ENCODE data around the gene NIFK. TPM values are rescaled to one million over a fixed set of nuclear protein-coding genes. Genes with fewer than 3 reads are reported as not detected.
"Not testable (repeated sequence)": the region's sequence is repeated elsewhere in the genome, so short reads cannot be mapped to it uniquely, and the experiment has no call there.

The NIFK gene
- total RNA-seq, 2 donors from 2014 or later = 57.7 to 66.6 TPM

DNA sequence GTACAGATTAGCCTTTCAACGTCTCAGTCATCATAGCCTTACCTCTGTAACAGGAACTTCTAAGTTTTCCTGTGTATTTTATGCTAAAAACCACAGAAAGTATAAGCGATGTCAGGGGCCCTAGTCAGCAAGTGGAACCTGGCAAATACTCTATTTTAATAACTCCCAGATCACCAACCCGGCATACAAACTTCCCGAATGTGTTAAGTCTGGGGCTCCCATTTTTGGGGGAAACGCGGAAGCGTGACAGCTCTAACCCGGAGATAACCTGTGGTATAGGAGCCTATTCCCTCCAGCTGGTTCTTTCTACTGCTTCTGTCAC lies 574 bp downstream of the NIFK start:
- H3K9me3 ChIP-seq = no peaks in the 10 kb centered on the region
- intact Hi-C loops (cut with DNase I) = loop anchor here (5.0 kb wide), 1 partner anchor 209 kb away; no protein-coding TSS in a partner anchor
- no peak for DNase-seq (ENCODE audit: low spot score)
- under 1% methylated on average over 8 of the region's 8 CpGs for WGBS
- no peaks in the 10 kb centered on the region for H3K4me1 ChIP-seq (replicated peaks)
- H3K4me3 ChIP-seq = peak overlapping the region; percentile 61 to 72
- TF ChIP-seq, protein P1, sequence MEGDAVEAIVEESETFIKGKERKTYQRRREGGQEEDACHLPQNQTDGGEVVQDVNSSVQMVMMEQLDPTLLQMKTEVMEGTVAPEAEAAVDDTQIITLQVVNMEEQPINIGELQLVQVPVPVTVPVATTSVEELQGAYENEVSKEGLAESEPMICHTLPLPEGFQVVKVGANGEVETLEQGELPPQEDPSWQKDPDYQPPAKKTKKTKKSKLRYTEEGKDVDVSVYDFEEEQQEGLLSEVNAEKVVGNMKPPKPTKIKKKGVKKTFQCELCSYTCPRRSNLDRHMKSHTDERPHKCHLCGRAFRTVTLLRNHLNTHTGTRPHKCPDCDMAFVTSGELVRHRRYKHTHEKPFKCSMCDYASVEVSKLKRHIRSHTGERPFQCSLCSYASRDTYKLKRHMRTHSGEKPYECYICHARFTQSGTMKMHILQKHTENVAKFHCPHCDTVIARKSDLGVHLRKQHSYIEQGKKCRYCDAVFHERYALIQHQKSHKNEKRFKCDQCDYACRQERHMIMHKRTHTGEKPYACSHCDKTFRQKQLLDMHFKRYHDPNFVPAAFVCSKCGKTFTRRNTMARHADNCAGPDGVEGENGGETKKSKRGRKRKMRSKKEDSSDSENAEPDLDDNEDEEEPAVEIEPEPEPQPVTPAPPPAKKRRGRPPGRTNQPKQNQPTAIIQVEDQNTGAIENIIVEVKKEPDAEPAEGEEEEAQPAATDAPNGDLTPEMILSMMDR (IDR thresholded peaks at IDR 0.05) = no peak
- no peak for TF ChIP-seq POLR2AphosphoS5 (IDR thresholded peaks at IDR 0.05)
- no peak for TF ChIP-seq POLR2A (IDR thresholded peaks at IDR 0.05)
- no peaks in the 10 kb centered on the region for H3K27me3 ChIP-seq (replicated peaks; ENCODE audit: insufficient read depth)
- H3K27ac ChIP-seq = peak overlapping the region; percentile 53 to 60
- peaks cover 0 to 8% of the 10 kb centered on the region in 2 donors for H3K36me3 ChIP-seq

DNA sequence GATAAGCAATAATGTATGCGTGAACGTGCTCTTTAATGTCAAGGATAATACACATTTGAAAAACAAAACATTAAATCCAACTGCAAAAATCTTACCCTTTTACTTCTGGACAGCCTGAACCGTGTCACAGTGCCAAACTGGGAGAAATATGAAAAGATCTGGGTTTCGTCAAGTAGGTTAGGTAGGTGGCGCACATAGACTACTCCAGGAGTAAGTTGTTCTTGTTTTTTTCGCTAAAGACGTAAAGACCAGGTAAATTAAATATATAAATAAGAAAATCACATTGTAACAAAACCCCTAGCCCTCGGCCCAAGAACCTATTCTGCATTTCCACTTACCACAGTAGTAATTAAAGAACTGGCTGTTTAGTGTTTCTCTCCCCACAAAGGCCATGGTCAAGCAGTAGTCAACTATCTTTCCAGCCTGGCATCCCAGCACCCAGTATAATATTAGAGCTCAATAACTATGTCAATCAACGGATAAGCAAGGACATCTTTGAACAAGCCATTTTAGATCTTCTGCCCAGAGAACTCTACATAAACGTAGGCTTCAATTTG lies 1.1 kb downstream of the NIFK start:
- Histone ChIP-seq H3K9me3 (no peaks in the 10 kb centered on the region), H3K4me1 (replicated peaks) (no peaks in the 10 kb centered on the region), H3K27me3 (replicated peaks; ENCODE audit: insufficient read depth) (no peaks in the 10 kb centered on the region), H3K4me3 (peak overlapping the region; percentile 61 to 72), H3K27ac (peak overlapping the region; percentile 53 to 60), H3K36me3 (peaks cover 0 to 12% of the 10 kb centered on the region in 2 donors)
- 16% methylated on average over 10 of the region's 10 CpGs for WGBS
- no peak for TF ChIP-seq POLR2AphosphoS5 (IDR thresholded peaks at IDR 0.05)
- TF ChIP-seq, protein P1 (IDR thresholded peaks at IDR 0.05) = no peak
- TF ChIP-seq POLR2A (IDR thresholded peaks at IDR 0.05) = no peak
- intact Hi-C loops (cut with DNase I) = loop anchor here (5.0 kb wide), 1 partner anchor 208 kb away; no protein-coding TSS in a partner anchor
- no peak for DNase-seq (ENCODE audit: low spot score)

DNA sequence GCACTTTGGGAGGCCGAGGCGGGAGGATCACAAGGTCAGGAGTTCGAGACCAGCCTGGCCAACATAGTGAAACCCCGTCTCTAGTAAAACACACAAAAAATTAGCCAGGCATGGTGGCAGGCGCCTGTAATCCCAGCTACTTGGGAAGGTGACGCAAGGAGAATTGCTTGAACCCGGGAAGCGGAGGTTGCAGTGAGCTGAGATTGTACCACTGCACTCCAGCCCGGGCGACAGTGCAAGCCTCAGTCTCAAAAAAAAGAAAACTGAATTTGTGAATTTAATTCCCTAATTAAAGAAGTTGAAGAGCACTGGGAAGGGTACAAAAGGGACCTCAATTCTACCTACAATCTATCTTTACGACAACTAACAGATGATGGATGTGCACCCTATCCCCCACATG lies 2.1 kb downstream of the NIFK start:
- intact Hi-C loops (cut with DNase I); DNase-seq (ENCODE audit: low spot score); H3K4me1 ChIP-seq (replicated peaks); H3K27ac ChIP-seq; H3K4me3 ChIP-seq; H3K9me3 ChIP-seq; H3K27me3 ChIP-seq (replicated peaks; ENCODE audit: insufficient read depth): not testable (repeated sequence)
- WGBS = 91% methylated on average over 11 of the region's 11 CpGs
- H3K36me3 ChIP-seq = peaks cover 5 to 12% of the 10 kb centered on the region in 2 donors

DNA sequence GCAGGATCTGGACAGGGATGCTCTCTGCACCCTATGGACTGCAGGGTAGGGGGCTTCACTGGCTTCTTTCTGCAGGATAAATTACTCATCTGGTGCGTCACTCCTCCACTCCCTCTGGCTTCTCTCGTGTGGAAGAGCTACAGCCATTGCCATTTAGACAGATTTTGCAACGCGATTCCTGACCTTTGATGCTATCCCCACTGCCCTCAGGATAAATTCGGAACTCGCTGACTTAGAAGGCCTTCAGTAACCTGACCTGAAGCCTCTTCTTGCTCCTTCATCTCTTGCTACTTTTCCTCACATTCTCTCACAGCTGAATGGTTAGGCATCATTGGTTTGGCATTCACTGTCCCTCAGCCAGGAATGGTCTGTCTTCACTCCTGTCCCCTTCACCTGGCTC lies 5.3 kb downstream of the NIFK start:
- no peaks in the 10 kb centered on the region for H3K4me1 ChIP-seq (replicated peaks)
- 91% methylated on average over 6 of the region's 6 CpGs for WGBS
- no peak overlapping the region for H3K4me3 ChIP-seq
- no peak for DNase-seq (ENCODE audit: low spot score)
- H3K27ac ChIP-seq = no peak overlapping the region
- no peaks in the 10 kb centered on the region for H3K9me3 ChIP-seq
- no peaks in the 10 kb centered on the region for H3K27me3 ChIP-seq (replicated peaks; ENCODE audit: insufficient read depth)
- H3K36me3 ChIP-seq = peaks cover 7 to 12% of the 10 kb centered on the region in 2 donors
- intact Hi-C loops (cut with DNase I) = no loop called here
- TF ChIP-seq POLR2AphosphoS5 (IDR thresholded peaks at IDR 0.05) (no peak), POLR2A (IDR thresholded peaks at IDR 0.05) (no peak)
- TF ChIP-seq, protein P1 (IDR thresholded peaks at IDR 0.05) = no peak

DNA sequence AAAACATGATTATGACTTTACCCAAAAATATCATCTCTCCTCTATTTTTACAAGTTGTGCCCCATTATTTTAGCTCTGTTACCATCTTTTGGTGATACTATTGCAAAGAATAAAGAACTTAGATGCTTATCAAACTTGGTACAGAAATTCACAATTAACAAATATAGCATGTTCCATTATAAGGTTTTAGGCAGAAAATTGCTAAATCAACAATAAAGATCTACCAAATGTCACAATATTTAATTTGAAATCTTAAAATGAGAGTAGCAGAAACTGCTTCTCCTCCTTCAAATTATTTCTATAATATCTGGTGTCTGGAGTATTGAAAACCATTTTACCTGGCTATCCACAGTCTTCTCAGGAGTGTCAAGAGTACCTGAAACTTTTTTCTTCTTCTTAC lies 8.7 kb downstream of the NIFK start:
- intact Hi-C loops (cut with DNase I) = no loop called here
- H3K9me3 ChIP-seq = no peaks in the 10 kb centered on the region
- no peak for DNase-seq (ENCODE audit: low spot score)
- TF ChIP-seq POLR2AphosphoS5 (IDR thresholded peaks at IDR 0.05) (no peak), POLR2A (IDR thresholded peaks at IDR 0.05) (no peak)
- TF ChIP-seq, protein P1 (IDR thresholded peaks at IDR 0.05) = no peak
- H3K27me3 ChIP-seq (replicated peaks; ENCODE audit: insufficient read depth) = no peaks in the 10 kb centered on the region
- peaks cover 7 to 12% of the 10 kb centered on the region in 2 donors for H3K36me3 ChIP-seq
- H3K4me1 ChIP-seq (replicated peaks) = no peaks in the 10 kb centered on the region
- no peak overlapping the region for H3K27ac ChIP-seq
- no peak overlapping the region for H3K4me3 ChIP-seq
